H4 (cell line): ENCODE data around the gene EFNB2. TPM values are rescaled to one million over a fixed set of nuclear protein-coding genes. Genes with fewer than 3 reads are reported as not detected.

ENCODE experiments used
- DNase-seq: peaks from one replicate; pipeline ENCODE4 v3.0.0-alpha.2; 2015; ENCODE audit warnings: low spot score
- total RNA-seq: library from RNA; depleted of rRNA; stranded (reverse); fragments of >200 nt; shearing (Covaris generic); gene quantifications from 2 replicates; pipeline ENCODE4 v1.2.3, GENCODE V29; 2014

The EFNB2 gene
- total RNA-seq, 1 experiment from 2014 or later, result 6.7 TPM

- no peak for DNase-seq
Measured at GRCh38 chr13:106525865-106526264, 9.6 kb downstream of the EFNB2 start.

- DNase-seq, result no peak
Measured at GRCh38 chr13:106524108-106524507, 11.4 kb downstream of the EFNB2 start.

GRCh38 chr13:106523576-106523975 is 11.9 kb downstream of the EFNB2 start:
- DNase-seq, result no peak

GRCh38 chr13:106522898-106523525 is 12.4 kb downstream of the EFNB2 start:
- DNase-seq, result no peak

GRCh38 chr13:106522112-106522705 is 13.3 kb downstream of the EFNB2 start:
- DNase-seq, result no peak

- DNase-seq, result no peak
Measured at GRCh38 chr13:106521095-106521799, 14.2 kb downstream of the EFNB2 start.

- DNase-seq, result peak; percentile 5
Measured at GRCh38 chr13:106520251-106521054, 15.0 kb downstream of the EFNB2 start.

- no peak for DNase-seq
Measured at GRCh38 chr13:106518512-106518911, 16.9 kb downstream of the EFNB2 start.

GRCh38 chr13:106517109-106517847 is 18.2 kb downstream of the EFNB2 start:
- no peak for DNase-seq

GRCh38 chr13:106515635-106516254 is 19.7 kb downstream of the EFNB2 start:
- DNase-seq, result no peak

- no peak for DNase-seq
Measured at GRCh38 chr13:106514928-106515634, 20.4 kb downstream of the EFNB2 start.

- peak; percentile 45 for DNase-seq
Measured at GRCh38 chr13:106513025-106513983, 22.2 kb downstream of the EFNB2 start.

- peak; percentile 93 for DNase-seq
Measured at GRCh38 chr13:106507560-106508274, 27.7 kb downstream of the EFNB2 start.

- DNase-seq, result no peak
Measured at GRCh38 chr13:106506286-106506685, 29.2 kb downstream of the EFNB2 start.

- no peak for DNase-seq
Measured at GRCh38 chr13:106505732-106506131, 29.7 kb downstream of the EFNB2 start.

GRCh38 chr13:106505295-106505694 is 30.2 kb downstream of the EFNB2 start:
- no peak for DNase-seq

- no peak for DNase-seq
Measured at GRCh38 chr13:106503730-106504453, 31.6 kb downstream of the EFNB2 start.

- no peak for DNase-seq
Measured at GRCh38 chr13:106503272-106503671, 32.2 kb downstream of the EFNB2 start.
